Measurements from ENCODE around the gene SHKBP1.

DNA sequence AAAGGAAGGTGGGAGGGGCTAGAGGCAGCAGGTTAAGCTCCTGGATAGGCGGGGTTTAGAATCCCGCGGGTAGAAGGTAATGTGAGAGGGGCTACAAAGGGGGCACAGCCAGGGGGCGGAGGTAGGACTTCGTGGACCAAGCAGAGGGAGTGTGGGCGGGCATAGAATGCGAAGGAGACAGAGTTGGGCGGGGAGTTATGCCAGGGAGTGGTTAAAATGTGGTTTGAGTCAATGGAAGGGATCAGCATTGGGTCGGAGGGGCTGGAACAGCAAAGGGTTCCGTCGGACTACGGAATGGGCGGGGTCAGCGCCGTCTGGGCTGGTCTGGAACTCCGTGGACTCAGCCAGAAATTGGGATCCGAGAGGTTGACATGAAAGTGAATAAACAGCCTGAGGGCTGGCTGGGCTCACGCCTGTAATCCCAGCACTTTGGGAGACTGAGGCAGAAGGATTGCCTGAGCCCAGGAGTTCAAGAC lies 27.5 kb downstream of the SHKBP1 start:
- no peak for TF ChIP-seq CTCF (conservative IDR thresholded peaks at IDR 0.05; ENCODE audit: low read depth, low read length)
- TF ChIP-seq EZH2 (IDR thresholded peaks at IDR 0.05; ENCODE audit: borderline replicate concordance, low read depth, low read length, poor library complexity, severe bottlenecking), result no peak
